Lung (tissue), 12 donors: Measurements from ENCODE around the gene CLDND2. TPM values are rescaled to one million over a fixed set of nuclear protein-coding genes. Genes with fewer than 3 reads are reported as not detected.

Source experiments
- ATAC-seq: fragments of 200-7000 bp; cut with Tn5 transposase; one replicate; pipeline ENCODE4 v1.9.1; 2020; ENCODE audit warnings: moderate number of reproducible peaks; ENCODE audit not compliant: insufficient read depth, low FRiP score
- DNase-seq, 3 donors: peaks; one replicate each; pipeline ENCODE4 v3.0.0-alpha.2; 2013 to 2017
- H3K27ac ChIP-seq, 2 donors: one replicate each; pipeline ENCODE4 v1.5.1; 2013; ENCODE audit warnings: mild to moderate bottlenecking in 2 of 2, moderate library complexity in 2 of 2, control low read depth in 1 of 2, inconsistent platforms in 1 of 2, low read depth in 1 of 2, low read length in 1 of 2
- H3K27me3 ChIP-seq, 3 donors: one replicate each; pipeline ENCODE4 v1.5.1; 2013; ENCODE audit warnings: low read length in 2 of 3; ENCODE audit not compliant: control insufficient read depth in 3 of 3, insufficient read depth in 3 of 3
- H3K36me3 ChIP-seq, 4 donors: one replicate each; pipeline ENCODE4 v1.5.1; 2013; ENCODE audit warnings: low read length in 4 of 4, mild to moderate bottlenecking in 1 of 4, moderate library complexity in 1 of 4; ENCODE audit not compliant: control insufficient read depth in 4 of 4, insufficient read depth in 4 of 4
- H3K4me1 ChIP-seq, 5 donors: one replicate each; pipeline ENCODE4 v1.5.1; 2013; ENCODE audit warnings: low read length in 5 of 5, mild to moderate bottlenecking in 2 of 5, moderate library complexity in 1 of 5; ENCODE audit not compliant: control insufficient read depth in 5 of 5, insufficient read depth in 5 of 5
- H3K4me3 ChIP-seq: one replicate; pipeline ENCODE4 v1.5.1; 2013; ENCODE audit warnings: mild to moderate bottlenecking, control low read depth, moderate library complexity
- H3K9ac ChIP-seq, 2 donors: one replicate each; pipeline ENCODE4 v1.5.1; 2013; ENCODE audit warnings: low read length in 2 of 2, control low read depth in 1 of 2; ENCODE audit not compliant: insufficient read depth in 1 of 2
- H3K9me3 ChIP-seq, 4 donors: one replicate each; pipeline ENCODE4 v1.5.1; 2013; ENCODE audit warnings: low read length in 3 of 4, mild to moderate bottlenecking in 1 of 4, moderate library complexity in 1 of 4; ENCODE audit not compliant: control insufficient read depth in 4 of 4, insufficient read depth in 3 of 4
- WGBS, 2 donors: extraction: QIAGEN DNeasy Blood & Tissue Kit; methylation state at CpG; one replicate each; pipeline ENCODE4 v1.1.7; 2013; 5-methylcytosine and 5-hydroxymethylcytosine counted together
- polyA plus RNA-seq, 2 donors: library from polyadenylated mRNA; stranded (reverse); fragments of 200-250 nt; gene quantifications; one replicate each; pipeline ENCODE4 v1.2.1, GENCODE V29; 2013
- total RNA-seq, 2 donors: library from RNA; depleted of rRNA in 1 of 2; stranded (reverse); fragments of >200 nt in 1 of 2; gene quantifications; one replicate each; pipeline ENCODE4 v1.2.1, GENCODE V29; 2014 to 2021
- TF ChIP-seq, protein P1 (sequence below): IDR thresholded peaks from 2 replicates; pipeline ENCODE4 v1.5.1; 2012; ENCODE audit warnings: mild to moderate bottlenecking; ENCODE audit errors: control extremely low read depth, extremely low read depth
- donor health status: control.
- donor health status: control.
- donor health status: Bipolar disorder and iron deficiency.
- donor health status: healthy.
- donor health status: DM: yes; HTN: yes; CAD: no.

CLDND2 gene
- total and polyA plus RNA-seq, 4 donors: 0.45 to 0.92 (median 0.66) TPM; not detected in 1

DNA sequence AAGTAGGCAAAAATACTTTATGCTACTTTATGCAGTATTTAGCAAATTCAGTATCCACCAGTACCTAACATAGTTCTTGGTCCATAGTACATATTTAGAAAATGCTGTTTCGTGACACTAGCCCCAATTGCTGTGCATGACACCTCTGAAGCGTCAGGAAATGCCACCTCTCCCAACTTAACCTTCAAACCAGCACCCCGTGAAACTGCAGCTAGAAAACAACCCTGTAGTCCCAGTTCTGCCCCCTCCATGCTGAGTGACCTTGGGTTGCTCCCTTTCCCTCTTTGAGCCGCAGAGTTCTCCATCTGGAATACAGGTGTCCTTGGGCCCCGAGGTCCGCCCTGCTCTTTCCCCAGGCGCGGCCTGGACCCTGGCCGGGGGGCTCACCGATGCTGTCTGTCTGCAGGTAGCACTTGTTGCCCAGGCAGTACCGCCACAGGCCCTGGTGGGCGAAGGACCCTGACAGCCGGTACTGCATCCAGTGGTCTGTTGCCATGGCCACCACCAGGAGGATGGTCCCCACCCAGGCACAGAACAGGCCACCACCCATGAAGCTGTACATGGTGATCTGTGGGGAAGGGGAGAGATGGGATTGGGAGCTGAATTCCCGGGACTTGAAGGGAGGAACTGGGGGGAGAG, 18.2 kb upstream of the CLDND2 start:
- DNase-seq: no peak
- TF ChIP-seq, protein P1, sequence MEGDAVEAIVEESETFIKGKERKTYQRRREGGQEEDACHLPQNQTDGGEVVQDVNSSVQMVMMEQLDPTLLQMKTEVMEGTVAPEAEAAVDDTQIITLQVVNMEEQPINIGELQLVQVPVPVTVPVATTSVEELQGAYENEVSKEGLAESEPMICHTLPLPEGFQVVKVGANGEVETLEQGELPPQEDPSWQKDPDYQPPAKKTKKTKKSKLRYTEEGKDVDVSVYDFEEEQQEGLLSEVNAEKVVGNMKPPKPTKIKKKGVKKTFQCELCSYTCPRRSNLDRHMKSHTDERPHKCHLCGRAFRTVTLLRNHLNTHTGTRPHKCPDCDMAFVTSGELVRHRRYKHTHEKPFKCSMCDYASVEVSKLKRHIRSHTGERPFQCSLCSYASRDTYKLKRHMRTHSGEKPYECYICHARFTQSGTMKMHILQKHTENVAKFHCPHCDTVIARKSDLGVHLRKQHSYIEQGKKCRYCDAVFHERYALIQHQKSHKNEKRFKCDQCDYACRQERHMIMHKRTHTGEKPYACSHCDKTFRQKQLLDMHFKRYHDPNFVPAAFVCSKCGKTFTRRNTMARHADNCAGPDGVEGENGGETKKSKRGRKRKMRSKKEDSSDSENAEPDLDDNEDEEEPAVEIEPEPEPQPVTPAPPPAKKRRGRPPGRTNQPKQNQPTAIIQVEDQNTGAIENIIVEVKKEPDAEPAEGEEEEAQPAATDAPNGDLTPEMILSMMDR: no peak

DNA sequence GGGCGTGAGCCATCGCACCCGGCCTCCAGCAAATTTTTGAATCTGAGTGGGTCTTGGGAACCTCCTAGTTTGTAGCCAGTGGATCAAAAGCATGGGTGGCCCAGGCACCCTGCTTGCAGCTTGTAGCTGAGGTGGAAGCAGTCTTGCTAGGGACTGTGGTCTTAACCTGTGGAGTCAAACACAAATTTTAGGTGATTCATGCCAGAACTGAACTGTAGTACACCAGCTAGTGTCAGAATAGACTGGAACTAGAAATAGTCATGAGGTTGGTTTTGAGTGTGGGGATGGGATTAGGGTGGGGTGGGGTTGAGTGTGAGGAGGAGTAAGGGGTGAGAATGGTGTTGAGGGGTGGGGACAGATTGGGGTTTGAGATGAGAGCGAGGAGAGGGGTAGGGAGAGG, 13.2 kb upstream of the CLDND2 start:
- Histone ChIP-seq H3K4me1 (no peaks in the 10 kb centered on the region), H3K27ac (no peak overlapping the region), H3K4me3 (no peak overlapping the region), H3K27me3 (no peaks in the 10 kb centered on the region), H3K36me3 (no peaks in the 10 kb centered on the region), H3K9ac (no peak overlapping the region), H3K9me3 (peaks cover 0 to 2% (median 0%) of the 10 kb centered on the region in 4 donors)
- no peak for ATAC-seq
- 96 to 100% methylated on average over 4 of the region's 4 CpGs for WGBS, 2 donors
- TF ChIP-seq, protein P1: no peak
- DNase-seq: no peak

More for the DNA sequence above, 18.2 kb upstream of the CLDND2 start:
- Histone ChIP-seq H3K9me3 (no peaks in the 10 kb centered on the region), H3K9ac (no peak overlapping the region), H3K36me3 (no peaks in the 10 kb centered on the region), H3K4me3 (no peak overlapping the region), H3K27me3 (no peaks in the 10 kb centered on the region), H3K4me1 (no peaks in the 10 kb centered on the region), H3K27ac (no peak overlapping the region)
- WGBS, 2 donors: 85 to 97% methylated on average over 14 of the region's 14 CpGs
- no peak for ATAC-seq

DNA sequence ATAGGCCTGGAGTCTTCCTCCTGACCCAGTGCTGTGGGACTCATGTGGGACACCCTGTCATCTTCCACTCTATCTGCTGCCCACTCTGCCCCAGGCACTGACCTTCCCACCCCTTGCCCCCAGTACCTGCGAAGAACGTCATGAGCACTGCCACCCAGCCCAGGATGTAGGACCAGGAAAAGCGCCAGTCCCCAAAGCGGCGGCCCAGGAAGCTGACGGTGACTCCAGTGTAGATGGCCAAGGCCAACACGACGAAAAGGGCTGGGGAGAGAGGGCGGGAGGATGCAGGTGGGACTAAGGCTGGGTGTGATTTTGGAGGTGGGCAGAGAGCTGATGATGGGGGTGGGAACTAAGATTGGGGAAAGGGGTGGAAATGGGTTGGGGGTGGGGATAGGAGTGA, 11.6 kb upstream of the CLDND2 start:
- Histone ChIP-seq H3K4me3 (no peak overlapping the region), H3K27me3 (no peaks in the 10 kb centered on the region)
- 92 to 95% methylated on average over 9 of the region's 9 CpGs for WGBS, 2 donors

More for the DNA sequence above, 11.6 kb upstream of the CLDND2 start:
- TF ChIP-seq, protein P1: no peak
- DNase-seq: no peak
- Histone ChIP-seq H3K36me3 (no peaks in the 10 kb centered on the region), H3K9ac (no peak overlapping the region), H3K27ac (no peak overlapping the region), H3K9me3 (peaks cover 0 to 2% (median 0%) of the 10 kb centered on the region in 4 donors), H3K4me1 (no peaks in the 10 kb centered on the region)
- ATAC-seq: no peak
